Activated naive CD8-positive, alpha-beta T cell treated with anti-CD3 and anti-CD28 coated beads, Interleukin-2, amount 10 ng/mL, durations not matched to agents 7 days and 5 days (primary cell): Measurements from ENCODE around the gene DNER. TPM values are rescaled to one million over a fixed set of nuclear protein-coding genes. Genes with fewer than 3 reads are reported as not detected.

Experiments
- ATAC-seq: fragments of 150-1000 bp; cut with Tn5 transposase; one replicate; pipeline ENCODE4 v1.10.0; 2021; ENCODE audit warnings: low read depth, moderate library complexity
- POLR2A ChIA-PET: fragments of 350-600 bp; sonication (Branson Sonifier 250); formaldehyde crosslinking; loops from one replicate; lab custom pipeline; 2021; ENCODE audit warnings: antibody characterized with exemption; lab: Charles Lee
- DNase-seq: peaks from one replicate; pipeline ENCODE4 v3.0.0; 2021
- H3K27ac Mint-ChIP-seq: one replicate; pipeline ENCODE4 v1.8.0; 2022; ENCODE audit warnings: mild to moderate bottlenecking, mixed read lengths
- H3K27me3 Mint-ChIP-seq: one replicate; pipeline ENCODE4 v1.8.0; 2022; ENCODE audit warnings: mild to moderate bottlenecking, moderate library complexity, mixed read lengths
- H3K36me3 Mint-ChIP-seq: one replicate; pipeline ENCODE4 v1.8.0; 2021; ENCODE audit warnings: mild to moderate bottlenecking, mixed read lengths
- H3K4me1 Mint-ChIP-seq: one replicate; pipeline ENCODE4 v1.8.0; 2021; ENCODE audit warnings: mixed read lengths
- H3K4me3 Mint-ChIP-seq: one replicate; pipeline ENCODE4 v1.8.0; 2022; ENCODE audit warnings: mild to moderate bottlenecking, moderate library complexity, mixed read lengths
- H3K9me3 Mint-ChIP-seq: one replicate; pipeline ENCODE4 v1.8.0; 2021; ENCODE audit warnings: mixed read lengths
- total RNA-seq, 2 experiments: library from RNA; stranded (reverse); gene quantifications; one replicate each; pipeline ENCODE4 v1.2.3, GENCODE V29; 2021

Gene DNER
- total RNA-seq, 2 experiments from 2014 or later: not detected

- DNase-seq (no peak), ATAC-seq (no peak)
- POLR2A ChIA-PET: no interaction called here
- no peak overlapping the region for H3K4me3 Mint-ChIP-seq
- peaks cover 3% of the 10 kb centered on the region for H3K27me3 Mint-ChIP-seq
- no peaks in the 10 kb centered on the region for H3K4me1 Mint-ChIP-seq
- no peaks in the 10 kb centered on the region for H3K9me3 Mint-ChIP-seq
- no peak overlapping the region for H3K27ac Mint-ChIP-seq
- H3K36me3 Mint-ChIP-seq: no peaks in the 10 kb centered on the region
Observed at GRCh38 chr2:229646186-229646723, 68.1 kb downstream of the DNER start.

DNA sequence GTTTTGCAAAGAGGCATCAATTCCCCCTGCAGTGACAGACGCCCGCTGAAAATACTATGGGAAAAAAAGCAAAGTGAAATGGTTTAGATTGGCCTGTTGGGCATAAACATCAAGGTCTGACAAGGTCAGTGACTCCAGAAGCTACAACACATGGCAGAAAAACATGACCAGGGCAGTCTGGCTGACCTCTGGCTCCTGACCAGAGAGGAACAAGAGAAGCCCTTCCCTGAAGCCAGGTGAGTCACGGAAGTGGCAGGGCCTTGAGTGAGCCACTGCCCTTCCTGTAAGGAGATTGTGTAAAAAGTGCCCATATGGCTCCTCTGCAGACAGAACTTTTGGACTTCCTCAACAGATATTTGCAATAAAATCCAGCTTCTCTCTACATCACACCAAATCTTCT, 72.0 kb downstream of the DNER start:
- Mint-ChIP-seq H3K4me1 (no peaks in the 10 kb centered on the region), H3K27me3 (peaks cover 9% of the 10 kb centered on the region), H3K4me3 (no peak overlapping the region), H3K9me3 (no peaks in the 10 kb centered on the region), H3K36me3 (no peaks in the 10 kb centered on the region), H3K27ac (no peak overlapping the region)
- ATAC-seq (no peak), DNase-seq (no peak)
- POLR2A ChIA-PET: no interaction called here

DNA sequence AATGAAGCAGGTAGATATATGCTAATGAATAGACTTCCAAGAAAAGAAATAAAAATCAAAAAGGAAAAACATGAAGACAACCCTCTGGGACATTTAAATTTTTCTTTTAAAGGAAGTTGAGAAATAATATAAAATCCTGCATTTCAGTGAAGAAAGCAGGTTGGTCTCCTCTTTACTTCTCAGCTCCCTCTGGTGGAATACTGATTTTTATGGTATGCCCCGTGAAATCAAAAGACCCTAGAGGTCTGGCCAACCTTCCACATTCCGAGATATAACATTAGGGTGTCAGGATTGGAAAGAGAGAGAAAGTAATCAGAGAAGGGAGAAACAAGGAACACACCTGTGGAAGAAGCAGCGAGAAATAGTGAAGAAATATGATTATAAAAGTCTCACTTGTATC, 72.7 kb downstream of the DNER start:
- no peaks in the 10 kb centered on the region for H3K36me3 Mint-ChIP-seq
- no peak overlapping the region for H3K4me3 Mint-ChIP-seq
- H3K27me3 Mint-ChIP-seq: peaks cover 9% of the 10 kb centered on the region
- no peaks in the 10 kb centered on the region for H3K4me1 Mint-ChIP-seq
- H3K9me3 Mint-ChIP-seq: no peaks in the 10 kb centered on the region
- no peak overlapping the region for H3K27ac Mint-ChIP-seq
- POLR2A ChIA-PET: no interaction called here
- DNase-seq: no peak
- no peak for ATAC-seq

DNA sequence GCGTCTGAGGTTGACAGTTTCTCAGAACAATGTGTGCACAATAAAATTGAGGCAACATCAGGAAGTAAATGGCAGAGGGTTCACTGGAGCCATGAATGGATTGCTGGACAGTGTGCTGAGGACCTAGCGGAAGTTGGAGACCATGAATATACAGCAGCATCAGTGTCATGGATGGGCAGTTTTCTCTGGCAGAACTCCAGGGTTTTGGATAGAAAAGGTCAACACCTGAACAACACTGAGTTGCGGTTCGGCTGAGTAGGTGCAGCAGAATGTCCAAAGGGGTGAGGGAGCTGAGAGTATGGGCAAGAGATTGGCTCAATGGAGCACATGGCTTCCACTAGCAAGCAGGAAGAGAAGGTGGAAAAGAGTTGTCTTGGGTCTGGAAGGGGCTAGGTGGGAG, 73.7 kb downstream of the DNER start:
- POLR2A ChIA-PET: no interaction called here
- no peaks in the 10 kb centered on the region for H3K36me3 Mint-ChIP-seq
- H3K27me3 Mint-ChIP-seq: peaks cover 9% of the 10 kb centered on the region
- H3K9me3 Mint-ChIP-seq: no peaks in the 10 kb centered on the region
- H3K4me3 Mint-ChIP-seq: no peak overlapping the region
- no peaks in the 10 kb centered on the region for H3K4me1 Mint-ChIP-seq
- no peak for ATAC-seq
- DNase-seq: no peak
- H3K27ac Mint-ChIP-seq: no peak overlapping the region

GRCh38 chr2:229636571-229636970, 77.8 kb downstream of the DNER start:
- DNase-seq: no peak
- peaks cover 22% of the 10 kb centered on the region for H3K27me3 Mint-ChIP-seq
- no peak overlapping the region for H3K27ac Mint-ChIP-seq
- POLR2A ChIA-PET: no interaction called here
- H3K4me1 Mint-ChIP-seq: no peaks in the 10 kb centered on the region
- no peaks in the 10 kb centered on the region for H3K9me3 Mint-ChIP-seq
- H3K4me3 Mint-ChIP-seq: no peak overlapping the region
- H3K36me3 Mint-ChIP-seq: no peaks in the 10 kb centered on the region
- no peak for ATAC-seq

GRCh38 chr2:229635371-229635680, 79.0 kb downstream of the DNER start:
- no peak for ATAC-seq
- Mint-ChIP-seq H3K9me3 (no peaks in the 10 kb centered on the region), H3K4me3 (no peak overlapping the region)

DNA sequence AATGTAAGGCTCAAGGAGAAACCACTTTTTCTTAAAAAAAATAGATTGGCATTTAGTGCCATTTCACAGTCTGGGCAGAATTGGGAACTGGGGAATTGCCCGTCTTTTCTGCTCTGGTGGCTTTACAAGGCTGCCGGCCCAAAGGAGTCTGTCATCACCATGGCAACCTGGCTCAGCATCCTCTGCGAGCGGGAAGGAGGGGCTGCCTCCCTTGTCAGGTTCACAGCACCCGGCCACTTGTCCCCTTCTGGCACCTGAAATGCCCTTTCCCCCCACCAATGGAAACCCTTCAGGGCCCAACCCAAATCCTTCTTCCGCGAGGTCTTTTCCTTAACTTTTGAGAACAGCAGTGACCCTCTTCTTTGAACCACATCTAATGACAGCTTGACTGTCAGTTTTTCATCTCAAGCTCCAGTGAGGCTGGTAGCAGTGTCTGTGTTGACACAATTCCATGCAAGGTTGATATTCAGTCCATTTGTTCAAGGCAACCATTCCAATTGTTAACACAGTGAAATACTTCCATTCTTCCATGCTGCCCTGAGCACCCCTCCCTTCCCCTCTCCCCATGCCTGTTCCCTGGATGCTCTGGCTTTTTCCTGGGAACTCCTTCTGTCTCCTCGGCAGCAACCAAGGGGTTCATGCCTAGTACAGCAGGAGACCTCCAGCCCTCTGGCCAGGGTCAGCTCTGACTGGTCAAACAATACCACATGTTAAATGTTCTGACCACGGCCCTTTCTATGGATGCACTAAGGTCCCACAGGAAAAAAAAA, 79.6 kb downstream of the DNER start:
- no peak for ATAC-seq

More at GRCh38 chr2:229635371-229635680, 79.0 kb downstream of the DNER start:
- Mint-ChIP-seq H3K27ac (no peak overlapping the region), H3K4me1 (no peaks in the 10 kb centered on the region), H3K27me3 (peaks cover 17% of the 10 kb centered on the region), H3K36me3 (no peaks in the 10 kb centered on the region)
- POLR2A ChIA-PET: no interaction called here
- no peak for DNase-seq

GRCh38 chr2:229633556-229633955, 80.8 kb downstream of the DNER start:
- ATAC-seq: no peak
- Mint-ChIP-seq H3K36me3 (no peaks in the 10 kb centered on the region), H3K27me3 (peaks cover 17% of the 10 kb centered on the region), H3K4me3 (no peak overlapping the region), H3K27ac (no peak overlapping the region), H3K4me1 (no peaks in the 10 kb centered on the region), H3K9me3 (no peaks in the 10 kb centered on the region)
- POLR2A ChIA-PET: no interaction called here
- DNase-seq: no peak

More for the DNA sequence above, 79.6 kb downstream of the DNER start:
- Mint-ChIP-seq H3K4me1 (no peaks in the 10 kb centered on the region), H3K27ac (no peak overlapping the region), H3K9me3 (no peaks in the 10 kb centered on the region), H3K27me3 (peaks cover 16% of the 10 kb centered on the region), H3K36me3 (no peaks in the 10 kb centered on the region), H3K4me3 (no peak overlapping the region)
- POLR2A ChIA-PET: no interaction called here
- no peak for DNase-seq

GRCh38 chr2:229629039-229629438, 85.3 kb downstream of the DNER start:
- no peaks in the 10 kb centered on the region for H3K36me3 Mint-ChIP-seq
- no peak for ATAC-seq
- H3K4me1 Mint-ChIP-seq: no peaks in the 10 kb centered on the region
- DNase-seq: no peak
- H3K9me3 Mint-ChIP-seq: no peaks in the 10 kb centered on the region
- POLR2A ChIA-PET: no interaction called here
- H3K4me3 Mint-ChIP-seq: no peak overlapping the region
- peaks cover 9% of the 10 kb centered on the region for H3K27me3 Mint-ChIP-seq
- no peak overlapping the region for H3K27ac Mint-ChIP-seq

- no peaks in the 10 kb centered on the region for H3K36me3 Mint-ChIP-seq
- peaks cover 5% of the 10 kb centered on the region for H3K27me3 Mint-ChIP-seq
- no peaks in the 10 kb centered on the region for H3K4me1 Mint-ChIP-seq
- POLR2A ChIA-PET: no interaction called here
- no peak overlapping the region for H3K27ac Mint-ChIP-seq
- H3K4me3 Mint-ChIP-seq: no peak overlapping the region
- DNase-seq: no peak
- ATAC-seq: no peak
- no peaks in the 10 kb centered on the region for H3K9me3 Mint-ChIP-seq
Observed at GRCh38 chr2:229627728-229628127, 86.6 kb downstream of the DNER start.

DNA sequence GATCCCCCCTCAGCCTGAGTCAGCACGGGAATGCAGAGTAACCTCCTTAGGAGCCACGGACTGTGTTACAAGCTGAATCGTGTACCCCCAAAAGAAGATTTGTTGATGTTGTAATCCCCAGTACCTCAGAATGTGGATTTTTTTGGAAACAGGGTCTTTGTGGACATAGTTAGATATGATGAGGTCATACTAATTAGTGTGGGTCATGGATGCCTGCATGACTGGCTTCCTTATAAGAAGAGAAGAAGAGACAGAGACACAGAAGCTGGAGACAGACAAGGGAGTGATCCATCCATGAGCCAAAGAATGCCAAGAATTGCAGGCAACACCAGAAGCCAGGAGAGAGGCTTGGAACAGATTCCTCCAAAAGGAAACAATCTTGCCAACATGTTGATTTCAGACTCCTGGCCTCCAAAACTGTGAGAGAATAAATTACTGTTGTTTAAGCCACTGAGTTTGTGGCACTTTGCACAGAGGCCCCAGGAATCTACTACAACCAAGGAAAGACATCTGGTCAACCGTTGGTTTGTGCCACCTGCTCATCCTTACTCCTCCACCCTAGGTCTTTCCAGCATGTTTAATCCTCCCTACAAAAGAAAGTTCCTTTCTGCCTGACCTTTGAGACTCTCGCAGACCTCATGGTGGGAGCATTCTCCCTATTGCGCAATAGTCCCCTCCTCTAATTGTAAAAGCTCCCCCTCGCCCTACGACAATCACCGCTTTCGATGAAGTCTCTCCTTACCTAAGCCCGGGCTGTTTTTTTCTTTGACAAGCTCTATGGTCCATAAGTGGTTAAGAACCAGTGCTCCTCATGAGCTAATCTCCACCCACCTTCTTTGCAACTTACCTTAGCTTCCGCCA, 91.6 kb downstream of the DNER start:
- Mint-ChIP-seq H3K27ac (no peak overlapping the region), H3K9me3 (no peaks in the 10 kb centered on the region), H3K27me3 (peaks cover 4% of the 10 kb centered on the region), H3K4me3 (no peak overlapping the region), H3K4me1 (no peaks in the 10 kb centered on the region), H3K36me3 (no peaks in the 10 kb centered on the region)
- POLR2A ChIA-PET: no interaction called here
- ATAC-seq (no peak), DNase-seq (no peak)

- ATAC-seq (no peak), DNase-seq (no peak)
- Mint-ChIP-seq H3K4me1 (no peaks in the 10 kb centered on the region), H3K27ac (no peak overlapping the region), H3K36me3 (no peaks in the 10 kb centered on the region), H3K27me3 (peaks cover 4% of the 10 kb centered on the region), H3K9me3 (no peaks in the 10 kb centered on the region), H3K4me3 (no peak overlapping the region)
- POLR2A ChIA-PET: no interaction called here
Observed at GRCh38 chr2:229620759-229621158, 93.6 kb downstream of the DNER start.

DNA sequence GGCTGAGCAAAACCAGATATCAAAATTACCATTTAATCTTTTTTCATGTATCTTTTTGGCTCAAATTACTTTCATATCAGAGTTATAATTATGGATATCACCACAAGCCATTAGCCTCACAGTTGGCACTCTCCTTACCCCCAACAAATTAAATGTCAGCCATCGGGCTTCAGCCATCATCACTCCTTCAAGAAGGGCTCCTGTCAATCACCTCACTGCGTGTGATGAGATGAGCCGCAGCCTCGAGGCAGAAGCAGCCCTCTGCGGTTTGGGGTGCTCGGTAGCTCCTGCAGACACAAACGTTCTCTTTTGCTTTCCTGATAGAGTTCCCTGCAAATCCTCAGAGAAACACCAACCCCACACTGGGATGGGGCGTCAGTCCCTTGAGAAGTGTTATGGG, 94.1 kb downstream of the DNER start:
- POLR2A ChIA-PET: no interaction called here
- no peaks in the 10 kb centered on the region for H3K9me3 Mint-ChIP-seq
- no peak overlapping the region for H3K4me3 Mint-ChIP-seq
- H3K36me3 Mint-ChIP-seq: no peaks in the 10 kb centered on the region
- ATAC-seq: no peak
- no peak overlapping the region for H3K27ac Mint-ChIP-seq
- H3K27me3 Mint-ChIP-seq: peaks cover 2% of the 10 kb centered on the region
- no peak for DNase-seq
- no peaks in the 10 kb centered on the region for H3K4me1 Mint-ChIP-seq

DNA sequence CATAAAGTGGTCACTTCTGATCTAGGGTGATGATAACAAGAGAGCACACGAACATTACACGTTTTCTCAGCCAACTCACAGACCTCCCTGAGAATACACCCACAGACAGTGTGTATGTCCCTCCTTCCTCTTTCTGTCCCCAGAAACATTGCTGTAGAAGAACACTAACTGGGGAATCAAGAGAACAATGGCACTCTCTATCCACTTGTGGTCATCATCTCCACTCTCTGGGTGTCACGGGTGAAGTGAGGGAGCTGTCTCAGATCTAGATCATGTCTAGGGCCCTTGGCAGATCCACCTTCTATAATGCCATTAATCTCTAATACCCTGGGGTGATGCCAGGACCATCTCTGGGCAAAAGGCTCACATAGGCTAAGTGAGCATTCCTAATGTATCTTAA, 97.9 kb downstream of the DNER start:
- POLR2A ChIA-PET: no interaction called here

More for the DNA sequence above, 97.9 kb downstream of the DNER start:
- H3K36me3 Mint-ChIP-seq: no peaks in the 10 kb centered on the region
- no peaks in the 10 kb centered on the region for H3K9me3 Mint-ChIP-seq
- H3K4me3 Mint-ChIP-seq: no peak overlapping the region
- ATAC-seq (no peak), DNase-seq (no peak)
- peaks cover 3% of the 10 kb centered on the region for H3K27me3 Mint-ChIP-seq
- H3K4me1 Mint-ChIP-seq: no peaks in the 10 kb centered on the region
- H3K27ac Mint-ChIP-seq: no peak overlapping the region
